T-helper 9 cell (primary cell): ENCODE results near the gene ERVH48-1.
"Not testable (repeated sequence)": the region's sequence is repeated elsewhere in the genome, so short reads cannot be mapped to it uniquely, and the experiment has no call there.

Experiments used
- DNase-seq: peaks from one replicate; pipeline ENCODE4 v3.0.0-alpha.2; 2020

ERVH48-1 gene

GRCh38 chr21:42903817-42904216 lies 21.6 kb downstream of the ERVH48-1 start:
- no peak for DNase-seq

GRCh38 chr21:42900446-42900845 lies 25.0 kb downstream of the ERVH48-1 start:
- no peak for DNase-seq

- peak; percentile 100 for DNase-seq
Measured at GRCh38 chr21:42892931-42893755, 32.3 kb downstream of the ERVH48-1 start, which contains the start of gene NDUFV3. TSS of gene NDUFV3 (plus strand) at chr21:42893309. CDS start at chr21:42893334, 25 bp downstream.

GRCh38 chr21:42892582-42892930 lies 32.9 kb downstream of the ERVH48-1 start:
- no peak for DNase-seq

GRCh38 chr21:42887326-42887725 lies 38.1 kb downstream of the ERVH48-1 start:
- DNase-seq: no peak

GRCh38 chr21:42883921-42884320 lies 41.5 kb downstream of the ERVH48-1 start:
- no peak for DNase-seq

GRCh38 chr21:42880352-42880751 lies 45.1 kb downstream of the ERVH48-1 start:
- no peak for DNase-seq

GRCh38 chr21:42878993-42879787 lies 46.2 kb downstream of the ERVH48-1 start, which contains the start of gene WDR4:
TSS of gene WDR4 (minus strand) at chr21:42879539. CDS start at chr21:42879495, 44 bp downstream.
- peak; percentile 98 for DNase-seq

GRCh38 chr21:42878678-42878992 lies 46.8 kb downstream of the ERVH48-1 start:
- DNase-seq: no peak

GRCh38 chr21:42875811-42876210 lies 49.6 kb downstream of the ERVH48-1 start:
- not testable (repeated sequence) for DNase-seq

- DNase-seq: no peak
Measured at GRCh38 chr21:42873096-42873495, 52.3 kb downstream of the ERVH48-1 start.

GRCh38 chr21:42868196-42868595 lies 57.2 kb downstream of the ERVH48-1 start:
- DNase-seq: no peak
